MM.1S (cell line): Measurements from ENCODE around the gene SC5D.

Experiments used
- DNase-seq: peaks from one replicate; pipeline ENCODE4 v3.0.0-alpha.2; 2015
- H2AFZ ChIP-seq: fragments of 300-600 bp; sonication (generic); 2 replicates; pipeline ENCODE4 v1.6.0; 2016; ENCODE audit warnings: antibody characterized with exemption, low read length
- H3F3A ChIP-seq: fragments of 300-600 bp; sonication (generic); 2 replicates; pipeline ENCODE4 v1.6.1; 2016; ENCODE audit warnings: mild to moderate bottlenecking, antibody characterized with exemption, low read length, moderate library complexity, mixed read lengths; ENCODE audit not compliant: insufficient read depth
- H3K27ac ChIP-seq: fragments of 300-600 bp; sonication (generic); 2 replicates; pipeline ENCODE4 v1.5.1; 2016; ENCODE audit warnings: mild to moderate bottlenecking, low read length
- H3K27me3 ChIP-seq: fragments of 300-600 bp; sonication (generic); replicated peaks from 2 replicates; pipeline ENCODE4 v1.6.0; 2016; ENCODE audit warnings: low read length; ENCODE audit not compliant: insufficient read depth
- H3K36me3 ChIP-seq: fragments of 300-600 bp; sonication (generic); replicated peaks from 2 replicates; pipeline ENCODE4 v1.6.1; 2016; ENCODE audit warnings: mild to moderate bottlenecking, low read length, mixed read lengths; ENCODE audit not compliant: insufficient read depth
- H3K4me1 ChIP-seq: fragments of 300-600 bp; sonication (generic); 2 replicates; pipeline ENCODE4 v1.6.1; 2016; ENCODE audit warnings: low read length, mixed read lengths
- H3K4me2 ChIP-seq: fragments of 300-600 bp; sonication (generic); 2 replicates; pipeline ENCODE4 v1.6.0; 2016; ENCODE audit warnings: low read depth, low read length
- H3K4me3 ChIP-seq: fragments of 300-600 bp; sonication (generic); 2 replicates; pipeline ENCODE4 v1.5.1; 2016; ENCODE audit warnings: low read length, mixed read lengths
- H3K79me2 ChIP-seq: fragments of 300-600 bp; sonication (generic); 2 replicates; pipeline ENCODE4 v1.6.1; 2016; ENCODE audit warnings: mixed run types, low read length, mixed read lengths
- H3K9ac ChIP-seq: fragments of 300-600 bp; sonication (generic); 2 replicates; pipeline ENCODE4 v1.6.1; 2016; ENCODE audit warnings: low read length, mixed read lengths
- H3K9me2 ChIP-seq: fragments of 300-600 bp; sonication (generic); replicated peaks from 2 replicates; pipeline ENCODE4 v1.6.1; 2016; ENCODE audit warnings: mild to moderate bottlenecking, low read length, mixed read lengths; ENCODE audit not compliant: insufficient read depth
- H3K9me3 ChIP-seq: fragments of 300-600 bp; sonication (generic); replicated peaks from 2 replicates; pipeline ENCODE4 v1.6.1; 2016; ENCODE audit warnings: mild to moderate bottlenecking, low read length, mixed read lengths; ENCODE audit not compliant: insufficient read depth
- H4K20me1 ChIP-seq: fragments of 300-600 bp; sonication (generic); 2 replicates; pipeline ENCODE4 v1.6.1; 2016; ENCODE audit warnings: mild to moderate bottlenecking, low read length, moderate library complexity, mixed read lengths; ENCODE audit not compliant: insufficient read depth
- EZH2 ChIP-seq: fragments of 300-600 bp; sonication (generic); optimal IDR thresholded peaks from 2 replicates; pipeline ENCODE3; 2017; ENCODE audit warnings: low read depth, mild to moderate bottlenecking, antibody characterized with exemption, low read length, mixed read lengths
- EZH2phosphoT487 ChIP-seq: fragments of 300-600 bp; sonication (generic); IDR thresholded peaks from 2 replicates; pipeline ENCODE4 v1.6.1; 2018; ENCODE audit warnings: antibody characterized with exemption, low read length
- TF ChIP-seq, protein P1 (sequence below): fragments of 300-600 bp; sonication (generic); IDR thresholded peaks from 2 replicates; pipeline ENCODE4 v1.5.1; 2016; ENCODE audit warnings: antibody characterized with exemption, low read length, mixed read lengths

The SC5D gene

GRCh38 chr11:121336279-121336937, 43.8 kb downstream of the SC5D start:
- TF ChIP-seq EZH2 (no peak), EZH2phosphoT487 (no peak)
- TF ChIP-seq, protein P1, sequence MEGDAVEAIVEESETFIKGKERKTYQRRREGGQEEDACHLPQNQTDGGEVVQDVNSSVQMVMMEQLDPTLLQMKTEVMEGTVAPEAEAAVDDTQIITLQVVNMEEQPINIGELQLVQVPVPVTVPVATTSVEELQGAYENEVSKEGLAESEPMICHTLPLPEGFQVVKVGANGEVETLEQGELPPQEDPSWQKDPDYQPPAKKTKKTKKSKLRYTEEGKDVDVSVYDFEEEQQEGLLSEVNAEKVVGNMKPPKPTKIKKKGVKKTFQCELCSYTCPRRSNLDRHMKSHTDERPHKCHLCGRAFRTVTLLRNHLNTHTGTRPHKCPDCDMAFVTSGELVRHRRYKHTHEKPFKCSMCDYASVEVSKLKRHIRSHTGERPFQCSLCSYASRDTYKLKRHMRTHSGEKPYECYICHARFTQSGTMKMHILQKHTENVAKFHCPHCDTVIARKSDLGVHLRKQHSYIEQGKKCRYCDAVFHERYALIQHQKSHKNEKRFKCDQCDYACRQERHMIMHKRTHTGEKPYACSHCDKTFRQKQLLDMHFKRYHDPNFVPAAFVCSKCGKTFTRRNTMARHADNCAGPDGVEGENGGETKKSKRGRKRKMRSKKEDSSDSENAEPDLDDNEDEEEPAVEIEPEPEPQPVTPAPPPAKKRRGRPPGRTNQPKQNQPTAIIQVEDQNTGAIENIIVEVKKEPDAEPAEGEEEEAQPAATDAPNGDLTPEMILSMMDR = no peak
- Histone ChIP-seq H3K4me2 (no peak overlapping the region), H3F3A (no peaks in the 10 kb centered on the region), H3K9me3 (no peaks in the 10 kb centered on the region), H3K36me3 (no peaks in the 10 kb centered on the region), H3K9ac (no peak overlapping the region), H3K4me3 (no peak overlapping the region), H4K20me1 (no peaks in the 10 kb centered on the region), H2AFZ (no peak overlapping the region), H3K27me3 (no peaks in the 10 kb centered on the region), H3K79me2 (no peaks in the 10 kb centered on the region), H3K4me1 (peaks cover 10% of the 10 kb centered on the region), H3K9me2 (no peaks in the 10 kb centered on the region), H3K27ac (no peak overlapping the region)
- no peak for DNase-seq

DNA sequence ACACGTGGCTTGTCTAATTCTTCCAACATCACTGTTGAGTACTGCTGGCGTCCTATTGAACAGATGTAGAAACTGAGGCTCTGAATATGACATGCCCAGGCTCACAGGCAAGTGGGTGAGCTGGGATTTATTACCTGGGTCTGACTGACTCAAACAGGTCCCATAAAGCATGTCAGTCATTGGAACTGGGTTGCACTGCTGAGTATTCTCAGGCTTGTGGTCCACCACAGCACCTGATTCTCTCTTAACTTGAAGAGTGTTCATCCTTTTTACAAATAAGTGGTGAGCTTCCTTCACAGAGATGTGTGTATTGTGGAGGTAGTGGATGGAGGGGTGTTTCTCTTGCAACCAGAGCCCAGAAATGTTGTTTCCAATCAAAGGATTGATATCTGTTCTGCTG, 44.5 kb downstream of the SC5D start:
- Histone ChIP-seq H3K9me2 (no peaks in the 10 kb centered on the region), H2AFZ (no peak overlapping the region), H3K4me2 (no peak overlapping the region)

DNA sequence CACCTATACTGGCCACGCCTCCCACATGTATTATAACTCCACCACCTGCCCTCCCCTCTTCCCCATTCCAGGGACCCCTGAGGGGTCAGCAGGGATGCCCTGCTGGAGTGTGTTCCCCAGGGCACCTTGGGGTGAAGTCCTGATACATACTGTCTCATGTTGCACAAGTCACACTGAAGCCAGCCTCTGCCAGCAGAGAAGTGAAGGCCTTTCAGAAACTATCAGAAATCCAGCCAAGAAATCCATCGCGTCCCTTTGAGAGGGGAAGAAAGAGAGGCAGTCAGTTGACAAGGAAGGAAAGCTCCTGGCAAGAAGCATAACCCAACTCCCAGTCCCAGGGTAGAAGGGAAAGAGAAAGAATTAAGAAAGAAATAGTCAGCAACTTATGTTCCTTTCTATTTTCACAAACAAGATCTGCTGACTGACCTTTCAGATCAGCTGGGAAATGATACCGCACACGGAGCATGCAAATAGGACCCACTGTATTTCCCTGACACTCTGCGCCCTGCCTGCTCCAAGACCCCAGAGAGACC, 45.2 kb downstream of the SC5D start:
- no peak overlapping the region for H3K27ac ChIP-seq
- H2AFZ ChIP-seq = no peak overlapping the region
- H3K4me3 ChIP-seq = no peak overlapping the region

More for the DNA sequence above, 44.5 kb downstream of the SC5D start:
- Histone ChIP-seq H3F3A (no peaks in the 10 kb centered on the region), H3K9me3 (no peaks in the 10 kb centered on the region), H3K27me3 (no peaks in the 10 kb centered on the region), H3K4me1 (peaks cover 10% of the 10 kb centered on the region), H3K79me2 (no peaks in the 10 kb centered on the region), H3K36me3 (no peaks in the 10 kb centered on the region), H3K4me3 (no peak overlapping the region), H4K20me1 (no peaks in the 10 kb centered on the region), H3K9ac (no peak overlapping the region), H3K27ac (no peak overlapping the region)
- no peak for DNase-seq
- TF ChIP-seq, protein P1 = no peak
- no peak for TF ChIP-seq EZH2
- no peak for TF ChIP-seq EZH2phosphoT487

More for the DNA sequence above, 45.2 kb downstream of the SC5D start:
- Histone ChIP-seq H3K9ac (no peak overlapping the region), H3K4me1 (peaks cover 10% of the 10 kb centered on the region), H3K36me3 (no peaks in the 10 kb centered on the region), H3K4me2 (peak overlapping the region; percentile 19; the same call in 1 of the 2 replicates), H3K27me3 (no peaks in the 10 kb centered on the region), H4K20me1 (no peaks in the 10 kb centered on the region), H3F3A (no peaks in the 10 kb centered on the region), H3K9me2 (no peaks in the 10 kb centered on the region), H3K9me3 (no peaks in the 10 kb centered on the region), H3K79me2 (no peaks in the 10 kb centered on the region)
- TF ChIP-seq EZH2phosphoT487 = no peak
- TF ChIP-seq EZH2 = no peak
- TF ChIP-seq, protein P1 = no peak
- peak; percentile 41 for DNase-seq
